ENCODE measurements around the gene ACVR2A.

The ACVR2A gene

DNA sequence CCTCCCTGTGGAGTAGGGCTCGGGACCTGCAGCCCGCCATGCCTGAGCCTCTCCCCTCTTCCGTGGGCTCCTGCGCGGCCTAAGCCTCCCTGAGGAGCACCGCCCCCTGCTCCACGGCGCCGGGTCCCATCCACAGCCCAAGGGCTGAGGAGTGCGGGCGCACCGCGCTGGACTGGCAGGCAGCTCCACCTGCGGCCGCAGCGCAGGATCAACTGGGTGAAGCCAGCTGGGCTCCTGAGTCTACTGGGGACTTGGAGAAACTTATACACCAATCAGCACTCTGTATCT lies 17.8 kb upstream of the ACVR2A start:
- Histone ChIP-seq H2AFZ (ENCODE audit: low read depth, low read length) (no peak overlapping the region), H3K4me3 (ENCODE audit: low read length) (no peak overlapping the region), H3K9ac (ENCODE audit: low read length) (no peak overlapping the region), H3K36me3 (replicated peaks; ENCODE audit: low read depth, low read length) (no peaks in the 10 kb centered on the region), H4K20me1 (ENCODE audit: insufficient read depth, low read length) (no peaks in the 10 kb centered on the region), H3K4me1 (ENCODE audit: low read length) (no peaks in the 10 kb centered on the region), H3K4me2 (ENCODE audit: low read length) (no peak overlapping the region), H3K79me2 (ENCODE audit: low read length) (no peaks in the 10 kb centered on the region), H3K9me3 (ENCODE audit: insufficient read depth, low read length) (peaks cover 2% of the 10 kb centered on the region; the same call in 1 of the 2 replicates), H3K27me3 (ENCODE audit: low read depth, low read length) (no peaks in the 10 kb centered on the region), H3K27ac (ENCODE audit: low read length) (no peak overlapping the region)
- TF ChIP-seq, protein P1, sequence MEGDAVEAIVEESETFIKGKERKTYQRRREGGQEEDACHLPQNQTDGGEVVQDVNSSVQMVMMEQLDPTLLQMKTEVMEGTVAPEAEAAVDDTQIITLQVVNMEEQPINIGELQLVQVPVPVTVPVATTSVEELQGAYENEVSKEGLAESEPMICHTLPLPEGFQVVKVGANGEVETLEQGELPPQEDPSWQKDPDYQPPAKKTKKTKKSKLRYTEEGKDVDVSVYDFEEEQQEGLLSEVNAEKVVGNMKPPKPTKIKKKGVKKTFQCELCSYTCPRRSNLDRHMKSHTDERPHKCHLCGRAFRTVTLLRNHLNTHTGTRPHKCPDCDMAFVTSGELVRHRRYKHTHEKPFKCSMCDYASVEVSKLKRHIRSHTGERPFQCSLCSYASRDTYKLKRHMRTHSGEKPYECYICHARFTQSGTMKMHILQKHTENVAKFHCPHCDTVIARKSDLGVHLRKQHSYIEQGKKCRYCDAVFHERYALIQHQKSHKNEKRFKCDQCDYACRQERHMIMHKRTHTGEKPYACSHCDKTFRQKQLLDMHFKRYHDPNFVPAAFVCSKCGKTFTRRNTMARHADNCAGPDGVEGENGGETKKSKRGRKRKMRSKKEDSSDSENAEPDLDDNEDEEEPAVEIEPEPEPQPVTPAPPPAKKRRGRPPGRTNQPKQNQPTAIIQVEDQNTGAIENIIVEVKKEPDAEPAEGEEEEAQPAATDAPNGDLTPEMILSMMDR (IDR thresholded peaks at IDR 0.05; ENCODE audit: low read depth, low read length): no peak
- TF ChIP-seq EZH2phosphoT487 (IDR thresholded peaks at IDR 0.05; ENCODE audit: low read depth): no peak

DNA sequence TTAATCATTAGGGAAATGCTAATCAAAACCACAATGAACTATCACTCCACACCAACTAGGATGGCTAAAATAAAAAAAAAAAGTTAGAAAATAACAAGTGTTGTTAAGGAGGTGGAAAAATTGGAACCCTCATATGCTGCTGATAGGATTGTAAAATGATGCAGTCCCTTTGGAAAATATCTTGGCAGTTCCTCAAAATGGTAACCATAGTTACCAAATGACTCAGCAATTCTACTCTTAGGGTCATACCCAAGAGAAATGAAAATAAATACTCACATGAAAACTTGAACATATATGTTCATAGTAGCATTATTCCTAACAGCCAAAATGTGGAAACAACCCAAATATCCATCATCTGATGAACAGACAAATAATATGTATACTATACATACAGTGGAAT lies 15.7 kb upstream of the ACVR2A start:
- Histone ChIP-seq H3K27me3 (ENCODE audit: low read depth, low read length) (no peaks in the 10 kb centered on the region), H3K79me2 (ENCODE audit: low read length) (no peaks in the 10 kb centered on the region), H2AFZ (ENCODE audit: low read depth, low read length) (no peak overlapping the region), H3K9ac (ENCODE audit: low read length) (no peak overlapping the region), H4K20me1 (ENCODE audit: insufficient read depth, low read length) (no peaks in the 10 kb centered on the region), H3K27ac (ENCODE audit: low read length) (no peak overlapping the region), H3K4me1 (ENCODE audit: low read length) (no peaks in the 10 kb centered on the region), H3K9me3 (ENCODE audit: insufficient read depth, low read length) (no peaks in the 10 kb centered on the region; the same call in 1 of the 2 replicates), H3K36me3 (replicated peaks; ENCODE audit: low read depth, low read length) (no peaks in the 10 kb centered on the region), H3K4me2 (ENCODE audit: low read length) (no peak overlapping the region), H3K4me3 (ENCODE audit: low read length) (no peak overlapping the region)
- TF ChIP-seq EZH2phosphoT487 (IDR thresholded peaks at IDR 0.05; ENCODE audit: low read depth): no peak
- TF ChIP-seq, protein P1 (IDR thresholded peaks at IDR 0.05; ENCODE audit: low read depth, low read length): no peak

DNA sequence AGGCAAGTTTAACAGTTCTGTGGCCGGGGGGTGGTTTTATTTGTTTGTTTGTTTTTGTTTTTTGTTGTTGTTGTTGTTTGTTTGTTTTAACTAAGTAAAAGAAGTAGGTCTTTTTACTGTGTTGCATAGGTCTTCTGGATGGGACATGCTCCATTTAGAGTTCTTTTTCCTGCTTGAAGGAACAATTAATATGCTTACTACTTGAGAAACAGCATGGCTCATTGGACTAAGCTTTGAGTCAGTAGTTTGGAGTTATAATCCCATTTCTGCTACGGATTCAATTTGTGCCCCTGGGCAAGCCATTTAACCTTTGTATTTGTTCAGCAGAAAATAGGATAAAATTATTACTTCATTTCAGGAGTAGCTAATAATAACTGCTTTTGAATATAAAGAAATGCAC lies 8.7 kb upstream of the ACVR2A start:
- Histone ChIP-seq H3K27ac (ENCODE audit: low read length) (no peak overlapping the region), H3K79me2 (ENCODE audit: low read length) (no peaks in the 10 kb centered on the region), H3K27me3 (ENCODE audit: low read depth, low read length) (no peaks in the 10 kb centered on the region), H4K20me1 (ENCODE audit: insufficient read depth, low read length) (no peaks in the 10 kb centered on the region), H2AFZ (ENCODE audit: low read depth, low read length) (no peak overlapping the region), H3K9ac (ENCODE audit: low read length) (no peak overlapping the region), H3K36me3 (replicated peaks; ENCODE audit: low read depth, low read length) (no peaks in the 10 kb centered on the region), H3K4me1 (ENCODE audit: low read length) (no peaks in the 10 kb centered on the region), H3K9me3 (ENCODE audit: insufficient read depth, low read length) (no peaks in the 10 kb centered on the region), H3K4me3 (ENCODE audit: low read length) (no peak overlapping the region), H3K4me2 (ENCODE audit: low read length) (no peak overlapping the region)
- no peak for TF ChIP-seq EZH2phosphoT487 (IDR thresholded peaks at IDR 0.05; ENCODE audit: low read depth)
- TF ChIP-seq, protein P1 (IDR thresholded peaks at IDR 0.05; ENCODE audit: low read depth, low read length): no peak

DNA sequence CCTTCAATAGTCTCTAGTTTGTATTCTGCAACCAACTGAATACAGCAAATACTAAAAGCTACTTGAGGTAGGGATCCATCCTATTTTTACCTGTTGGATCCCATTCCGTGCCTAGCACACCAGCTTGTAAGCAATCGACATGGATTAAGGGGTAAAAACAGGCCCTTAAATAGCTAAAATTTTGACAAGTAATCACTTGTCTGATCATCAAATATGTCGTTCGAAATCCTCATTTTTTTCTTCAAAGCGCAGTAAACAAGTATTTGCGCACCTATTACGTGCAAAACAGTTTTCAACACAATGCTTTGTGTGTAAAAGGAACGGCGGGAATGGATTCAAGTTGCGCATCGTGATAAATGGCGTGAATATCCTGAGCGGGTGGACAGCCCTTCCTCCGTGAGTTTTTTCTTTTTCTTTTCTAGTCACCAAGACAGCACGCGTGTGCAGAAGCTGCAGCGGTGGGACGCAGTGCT lies 1.4 kb upstream of the ACVR2A start:
- Histone ChIP-seq H4K20me1 (ENCODE audit: insufficient read depth, low read length) (no peaks in the 10 kb centered on the region), H3K4me3 (ENCODE audit: low read length) (peak overlapping the region; percentile 77), H3K4me2 (ENCODE audit: low read length) (peak overlapping the region; percentile 64), H3K9me3 (ENCODE audit: insufficient read depth, low read length) (no peaks in the 10 kb centered on the region), H3K79me2 (ENCODE audit: low read length) (peaks cover 5% of the 10 kb centered on the region; the same call in 1 of the 2 replicates), H3K27ac (ENCODE audit: low read length) (no peak overlapping the region), H3K4me1 (ENCODE audit: low read length) (peaks cover 14% of the 10 kb centered on the region), H2AFZ (ENCODE audit: low read depth, low read length) (no peak overlapping the region), H3K9ac (ENCODE audit: low read length) (no peak overlapping the region), H3K27me3 (ENCODE audit: low read depth, low read length) (0 out of 2 replicates have a peak, but pooled peaks cover 7% of the 10 kb centered on the region), H3K36me3 (replicated peaks; ENCODE audit: low read depth, low read length) (no peaks in the 10 kb centered on the region)
- TF ChIP-seq, protein P1 (IDR thresholded peaks at IDR 0.05; ENCODE audit: low read depth, low read length): no peak
- no peak for TF ChIP-seq EZH2phosphoT487 (IDR thresholded peaks at IDR 0.05; ENCODE audit: low read depth)

Measured in OCI-LY3 (cell line).